GM12865 (cell line): ENCODE measurements around the gene RANBP1.

ENCODE experiments used
- DNase-seq: peaks from one replicate; pipeline ENCODE4 v3.0.0; 2010; ENCODE audit warnings: low read depth
- H3K4me3 ChIP-seq: 2 replicates; pipeline ENCODE4 v1.5.1; 2011; ENCODE audit warnings: mild to moderate bottlenecking, low read depth, low read length, control low read depth
- CTCF ChIP-seq: IDR thresholded peaks from 2 replicates; pipeline ENCODE4 v1.5.1; 2011; ENCODE audit warnings: low read length, control low read depth, low read depth, inconsistent platforms; ENCODE audit not compliant: insufficient read depth; ENCODE audit errors: missing control alignments

RANBP1 gene

GRCh38 chr22:20140521-20140964 is 24.6 kb downstream of the RANBP1 start:
- no peak overlapping the region for H3K4me3 ChIP-seq
- no peak for TF ChIP-seq CTCF
- DNase-seq = no peak

- H3K4me3 ChIP-seq = no peak overlapping the region
- TF ChIP-seq CTCF = no peak
- DNase-seq = no peak
These were observed 25.5 kb downstream of the RANBP1 start for GRCh38 chr22:20141186-20142077.

DNA sequence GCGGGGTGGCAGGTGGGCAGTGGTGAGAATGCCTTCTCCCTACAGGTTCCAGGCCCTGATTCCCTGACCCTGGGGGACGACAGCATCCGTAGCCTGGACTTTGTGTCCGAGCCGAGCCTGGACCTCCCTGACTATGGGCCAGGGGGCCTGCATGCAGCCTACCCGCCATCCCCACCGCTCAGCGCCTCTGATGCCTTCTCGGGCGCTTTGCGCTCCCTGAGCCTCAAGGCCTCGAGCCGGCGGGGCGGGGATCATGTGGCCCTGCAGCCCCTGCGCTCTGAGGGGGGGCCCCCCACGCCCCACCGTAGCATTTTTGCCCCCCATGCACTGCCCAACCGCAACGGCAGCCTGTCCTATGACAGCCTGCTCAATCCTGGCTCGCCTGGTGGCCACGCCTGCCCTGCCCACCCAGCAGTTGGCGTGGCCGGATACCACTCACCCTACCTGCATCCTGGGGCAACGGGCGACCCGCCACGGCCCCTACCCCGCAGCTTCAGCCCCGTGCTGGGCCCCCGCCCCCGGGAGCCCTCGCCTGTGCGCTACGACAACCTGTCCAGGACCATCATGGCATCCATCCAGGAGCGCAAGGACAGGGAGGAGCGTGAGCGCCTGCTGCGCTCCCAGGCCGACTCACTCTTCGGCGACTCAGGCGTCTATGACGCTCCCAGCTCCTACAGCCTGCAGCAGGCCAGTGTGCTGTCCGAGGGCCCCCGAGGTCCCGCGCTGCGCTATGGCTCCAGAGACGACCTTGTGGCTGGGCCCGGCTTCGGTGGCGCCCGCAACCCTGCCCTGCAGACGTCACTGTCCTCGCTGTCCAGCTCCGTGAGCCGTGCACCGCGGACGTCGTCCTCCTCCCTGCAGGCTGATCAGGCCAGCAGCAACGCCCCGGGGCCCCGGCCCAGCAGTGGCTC is 27.1 kb downstream of the RANBP1 start:
- no peak overlapping the region for H3K4me3 ChIP-seq
- DNase-seq = no peak
- TF ChIP-seq CTCF = no peak

DNA sequence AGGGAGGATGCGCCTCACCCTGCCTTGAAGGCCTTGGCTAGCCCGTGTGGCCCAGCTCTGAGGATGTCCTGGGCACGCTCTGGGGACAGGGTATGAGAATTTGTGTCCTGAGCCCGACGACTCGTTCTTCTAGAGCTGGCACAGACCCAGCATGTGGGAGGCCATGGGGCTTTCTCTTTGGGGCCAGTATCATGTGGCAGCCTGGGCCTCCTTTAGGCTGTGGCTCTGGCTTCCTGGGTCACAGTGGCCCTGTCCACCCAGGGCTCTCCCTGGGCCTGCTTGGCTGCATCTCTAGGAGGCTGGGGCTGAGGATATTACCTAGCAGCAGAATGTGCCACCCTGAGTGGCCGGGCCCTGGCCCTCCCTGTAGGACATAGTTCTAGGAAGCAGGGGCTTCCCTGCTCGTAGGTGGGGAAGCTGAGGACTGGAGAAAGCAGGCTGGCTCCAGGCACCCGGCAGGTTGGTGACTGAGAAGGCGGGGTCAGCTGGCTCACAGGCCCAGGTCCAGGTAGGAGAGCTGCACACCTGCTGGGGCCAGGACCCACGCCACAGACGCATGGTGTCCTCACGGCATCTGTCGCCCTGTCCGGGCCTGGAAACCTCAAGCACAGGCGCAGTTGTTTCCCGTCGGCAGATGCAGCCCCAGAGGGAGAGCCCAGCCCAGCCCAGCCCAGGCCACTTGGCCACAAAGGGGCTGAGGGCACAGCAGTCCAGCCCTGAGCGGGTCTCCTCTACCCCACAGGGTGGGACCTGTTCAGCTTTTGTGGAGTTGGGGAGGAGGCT is 28.2 kb downstream of the RANBP1 start:
- no peak for TF ChIP-seq CTCF
- DNase-seq = no peak
- H3K4me3 ChIP-seq = no peak overlapping the region

GRCh38 chr22:20145206-20145831 is 29.4 kb downstream of the RANBP1 start:
- DNase-seq = no peak
- TF ChIP-seq CTCF = no peak
- no peak overlapping the region for H3K4me3 ChIP-seq

DNA sequence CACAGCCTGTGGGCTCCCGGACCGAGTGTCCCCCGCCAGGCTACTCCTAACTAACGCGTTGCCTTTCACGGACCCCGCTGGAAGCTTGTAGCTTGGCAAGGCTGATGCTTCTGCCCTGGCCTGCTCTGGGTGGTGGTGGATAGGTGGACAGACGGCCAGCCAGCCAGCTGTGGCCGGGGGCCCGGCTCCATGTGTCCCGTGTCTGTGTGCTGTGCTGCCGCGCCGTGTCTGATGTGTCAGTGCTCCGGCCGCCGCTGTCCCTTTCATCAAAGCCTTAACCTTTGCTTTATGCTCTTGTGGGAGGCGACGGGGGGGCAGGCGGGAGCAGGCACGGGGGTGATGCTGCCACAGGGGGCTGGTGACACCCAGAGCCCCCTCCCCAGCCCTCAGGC is 29.9 kb downstream of the RANBP1 start:
- no peak for TF ChIP-seq CTCF
- no peak overlapping the region for H3K4me3 ChIP-seq
- no peak for DNase-seq
